GM12892 (cell line): ENCODE data around the gene BCL11A.

Source experiments
- POLR2A ChIP-seq: IDR thresholded peaks from 2 replicates; pipeline ENCODE4 v1.6.1; 2011; ENCODE audit warnings: low read depth, low read length, control low read depth
- POLR2AphosphoS5 ChIP-seq: IDR thresholded peaks from 2 replicates; pipeline ENCODE4 v1.6.1; 2011; ENCODE audit warnings: low read depth, low read length, control low read depth

GRCh38 chr2:60570251-60570650 lies 16.8 kb upstream of the BCL11A start:
- TF ChIP-seq POLR2AphosphoS5 (no peak), POLR2A (no peak)
